ENCODE results near the gene PRCC.
A peak's percentile ranks its signal among the peaks of the same experiment; 100 is the strongest.
"Not testable (repeated sequence)": the region's sequence is repeated elsewhere in the genome, so short reads cannot be mapped to it uniquely, and the experiment has no call there.

The PRCC gene

DNA sequence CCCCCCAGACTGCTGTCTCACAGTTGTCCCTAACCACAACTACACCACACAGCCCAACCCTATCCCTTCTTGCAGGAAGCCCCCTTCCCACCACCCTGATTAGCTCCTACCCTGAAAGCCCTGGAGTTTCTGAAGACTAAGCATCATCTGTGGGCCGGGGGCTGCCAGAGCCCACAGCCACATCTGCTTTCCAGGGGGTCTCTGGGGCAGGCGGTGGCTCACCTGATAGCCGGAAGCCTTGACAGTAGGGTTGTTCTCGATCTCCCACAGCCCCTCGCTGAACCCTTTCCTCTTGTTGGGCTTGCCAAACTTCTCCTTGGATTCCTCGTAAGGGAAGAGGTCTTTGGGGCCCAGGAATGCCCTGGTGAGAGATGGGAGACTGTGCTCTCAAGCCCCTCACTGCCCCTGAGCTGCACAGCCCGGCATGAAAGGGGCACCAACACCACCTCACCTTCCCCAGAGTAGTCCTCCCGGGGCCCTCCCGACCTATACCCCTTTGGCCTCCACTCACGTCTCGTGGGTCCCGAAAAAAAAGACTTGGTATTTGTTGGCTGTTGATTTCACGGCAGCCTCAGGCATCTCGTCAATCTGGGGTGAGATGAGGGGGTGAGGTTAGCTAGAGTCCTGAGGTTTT is 22.4 kb upstream of the PRCC start:
- no peak for DNase-seq

DNA sequence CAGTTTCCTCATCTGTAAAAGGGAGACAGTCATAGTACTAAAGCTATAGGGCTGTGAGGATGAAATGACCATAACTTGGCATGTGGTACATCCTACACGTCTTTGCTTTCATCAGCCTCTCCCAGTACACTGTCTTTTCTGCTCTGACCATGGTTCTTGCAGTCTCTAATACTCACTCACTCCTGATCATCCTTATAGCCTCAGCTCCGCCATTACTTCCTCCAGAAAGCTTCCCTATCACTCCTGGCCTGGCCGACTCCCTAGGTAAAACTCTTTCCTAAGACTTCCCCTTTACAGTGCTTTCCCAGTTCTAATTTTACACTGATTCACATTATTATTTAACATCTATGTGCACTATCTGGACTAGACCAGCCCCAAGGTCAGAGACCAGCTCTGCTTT is 21.5 kb upstream of the PRCC start:
- DNase-seq, result no peak

GRCh38 chr1:156746406-156746727 is 21.0 kb upstream of the PRCC start:
- DNase-seq, result no peak

GRCh38 chr1:156746728-156747631 is 20.4 kb upstream of the PRCC start:
- DNase-seq, result peak in 1 of 2 experiments; percentile 46

DNA sequence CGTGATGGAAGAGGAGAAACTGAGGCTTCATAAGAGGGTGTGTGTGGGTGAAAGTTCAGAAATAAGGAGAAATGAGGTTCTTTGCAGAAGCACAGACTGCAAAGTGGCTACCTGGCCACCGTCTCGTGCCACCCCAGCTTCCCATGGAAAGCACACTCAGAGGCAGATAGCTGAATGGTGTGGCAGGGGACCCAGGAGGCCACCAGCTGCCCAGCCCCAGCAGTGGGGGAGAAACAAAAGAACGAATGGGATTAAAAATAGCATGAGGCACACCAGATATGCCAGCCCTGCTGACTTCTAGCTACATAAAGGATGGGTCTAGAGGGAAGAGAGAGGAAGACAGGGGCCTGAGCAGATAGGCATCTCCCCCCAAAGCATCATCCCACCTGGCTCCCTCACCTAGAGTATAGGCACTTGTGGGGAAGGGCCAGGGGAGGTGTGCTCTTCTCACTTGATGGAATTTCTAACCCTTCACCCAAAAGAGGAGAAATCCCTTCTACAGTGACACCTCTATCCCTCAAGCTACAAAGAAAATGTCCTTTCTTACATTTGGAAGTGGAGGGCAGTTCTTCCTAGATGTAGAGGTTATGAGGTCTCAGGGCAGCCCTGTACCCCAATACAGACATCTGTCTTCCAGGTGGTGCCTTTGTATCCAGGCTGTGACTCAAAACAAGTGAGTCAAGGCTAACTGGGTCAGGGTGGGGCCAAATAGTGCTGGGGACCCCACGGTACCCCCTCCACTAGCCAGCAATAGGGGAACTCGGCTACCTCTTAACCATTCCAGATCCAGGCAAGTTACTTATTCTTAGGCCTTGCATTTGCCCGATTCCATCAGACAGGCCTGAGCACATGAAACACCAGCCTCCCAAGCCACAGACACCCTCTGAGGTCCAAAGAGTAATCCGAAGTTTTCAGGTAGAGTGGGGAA is 19.3 kb upstream of the PRCC start:
- no peak for DNase-seq

GRCh38 chr1:156748670-156749418 is 18.5 kb upstream of the PRCC start:
- DNase-seq, result no peak

- DNase-seq, result no peak
Measured at GRCh38 chr1:156749419-156750118, 17.8 kb upstream of the PRCC start.

GRCh38 chr1:156750191-156750672 is 17.1 kb upstream of the PRCC start:
- DNase-seq, result no peak

DNA sequence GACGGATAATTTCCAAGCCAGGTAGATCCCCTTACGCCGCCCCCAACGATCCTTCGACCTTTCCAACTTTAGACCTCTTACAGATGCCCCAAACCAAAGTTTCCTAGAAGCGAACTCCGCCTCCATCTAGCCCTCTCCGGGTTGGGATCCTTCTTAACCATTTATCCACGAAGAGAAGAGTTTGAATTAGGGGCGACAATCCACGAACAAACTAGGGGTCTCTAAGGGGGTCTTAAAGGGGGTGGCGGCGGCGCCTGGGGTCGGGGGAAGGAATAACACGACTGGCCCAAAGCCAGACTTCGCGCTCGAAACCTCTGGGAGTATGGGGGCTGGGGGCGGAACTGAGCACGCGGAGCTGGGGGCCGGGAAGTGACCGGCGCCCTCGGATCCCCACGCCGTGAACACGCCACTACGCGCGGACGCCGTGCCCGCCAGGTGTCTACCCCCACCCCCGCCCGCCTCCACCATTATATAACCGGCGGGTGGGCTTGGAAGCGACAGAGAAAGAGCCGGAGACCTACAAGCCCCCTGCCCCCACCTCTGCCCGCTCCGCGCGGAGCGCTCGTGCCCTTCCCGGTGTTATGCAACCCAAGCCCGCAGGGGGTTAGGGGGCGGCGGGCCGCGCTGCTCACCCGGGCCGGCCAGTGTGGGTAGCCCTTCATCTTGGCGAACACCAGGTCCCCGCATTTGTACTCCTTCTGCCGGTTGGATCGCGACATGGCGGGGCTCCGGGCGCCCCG is 16.5 kb upstream of the PRCC start:
- no peak for DNase-seq

DNA sequence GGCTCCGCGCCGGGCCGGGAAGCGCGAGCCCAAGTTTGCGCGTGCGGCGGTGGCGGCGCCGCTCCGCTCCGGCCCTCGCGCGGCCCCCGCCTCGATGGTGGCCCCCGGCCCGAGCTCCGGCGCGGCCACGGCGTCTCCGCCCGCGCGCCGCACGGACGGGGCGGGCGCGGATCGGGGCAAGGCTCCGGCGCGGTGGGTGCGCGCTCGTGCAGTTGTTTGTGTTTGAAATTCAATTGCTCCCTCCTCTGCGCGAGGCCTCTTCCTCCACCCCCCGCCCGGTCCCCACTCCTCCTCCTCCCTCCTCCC is 15.9 kb upstream of the PRCC start, which contains the start of gene HDGF:
HDGF (minus strand) TSS at position 225 of the 306 bp plus-strand sequence. CDS start 246 bp downstream, outside the sequence.
- no peak for DNase-seq

DNA sequence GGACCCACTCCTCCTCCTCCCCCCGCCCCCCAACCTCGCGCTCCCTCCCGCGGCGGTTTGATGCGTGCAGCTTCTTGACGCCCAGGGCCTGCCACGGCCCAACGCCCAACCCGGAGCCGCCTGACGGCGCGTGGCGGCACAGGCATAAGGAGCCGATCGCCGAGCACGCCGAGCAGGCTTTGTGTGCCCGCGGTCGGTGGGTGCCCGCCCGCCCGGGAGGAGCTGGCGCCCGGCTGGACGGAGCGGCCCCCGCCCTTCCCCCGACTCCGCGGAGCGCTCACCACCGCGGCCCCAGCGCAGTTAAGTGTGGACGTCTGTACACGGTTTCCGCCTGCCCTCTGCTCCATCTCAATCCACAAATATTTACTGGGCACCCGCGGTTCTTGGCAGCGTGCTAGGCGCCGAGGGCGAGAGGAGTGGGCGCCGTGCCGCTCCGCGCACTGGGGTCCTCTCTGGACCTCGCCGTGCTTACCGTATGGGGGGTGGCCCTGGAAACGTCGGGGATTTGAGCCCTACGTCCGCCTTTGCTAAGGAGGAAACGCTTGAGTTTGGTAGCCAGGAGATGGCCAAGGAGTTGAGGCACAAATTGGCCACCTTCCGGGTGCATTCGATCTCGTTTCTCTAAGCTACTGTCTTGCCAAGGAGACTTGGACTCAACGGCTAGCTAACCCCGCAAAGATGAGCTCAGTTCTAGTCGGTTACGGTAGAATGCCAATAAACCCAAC is 15.4 kb upstream of the PRCC start:
- peak; percentile 75 to 82 for DNase-seq

- no peak for DNase-seq
Measured at GRCh38 chr1:156752843-156753482, 14.4 kb upstream of the PRCC start.

DNA sequence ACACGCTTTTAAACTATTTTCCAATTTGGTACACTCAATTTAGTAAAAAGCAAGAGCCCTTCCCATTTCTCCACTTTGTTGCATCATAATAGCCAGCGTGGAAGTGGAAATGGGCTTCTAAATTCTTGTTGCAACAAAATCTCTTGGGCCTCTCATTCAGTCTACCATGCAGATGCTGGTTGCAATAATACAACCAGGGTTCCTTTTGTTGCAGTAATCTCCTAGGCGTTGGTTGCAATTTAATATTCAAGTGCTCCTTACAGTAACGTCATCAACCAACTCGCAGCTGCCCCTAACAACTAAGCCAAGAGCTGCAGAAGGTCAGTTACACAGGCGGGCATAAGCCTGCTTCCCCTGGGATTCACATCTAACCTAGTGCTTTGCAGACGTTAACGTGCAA is 13.1 kb upstream of the PRCC start:
- no peak for DNase-seq

- no peak for DNase-seq
Measured at GRCh38 chr1:156755527-156755950, 11.8 kb upstream of the PRCC start.

GRCh38 chr1:156756355-156756754 is 11.0 kb upstream of the PRCC start:
- DNase-seq, result no peak

- not testable (repeated sequence) for DNase-seq
Measured at GRCh38 chr1:156757572-156758253, 9.6 kb upstream of the PRCC start.

DNA sequence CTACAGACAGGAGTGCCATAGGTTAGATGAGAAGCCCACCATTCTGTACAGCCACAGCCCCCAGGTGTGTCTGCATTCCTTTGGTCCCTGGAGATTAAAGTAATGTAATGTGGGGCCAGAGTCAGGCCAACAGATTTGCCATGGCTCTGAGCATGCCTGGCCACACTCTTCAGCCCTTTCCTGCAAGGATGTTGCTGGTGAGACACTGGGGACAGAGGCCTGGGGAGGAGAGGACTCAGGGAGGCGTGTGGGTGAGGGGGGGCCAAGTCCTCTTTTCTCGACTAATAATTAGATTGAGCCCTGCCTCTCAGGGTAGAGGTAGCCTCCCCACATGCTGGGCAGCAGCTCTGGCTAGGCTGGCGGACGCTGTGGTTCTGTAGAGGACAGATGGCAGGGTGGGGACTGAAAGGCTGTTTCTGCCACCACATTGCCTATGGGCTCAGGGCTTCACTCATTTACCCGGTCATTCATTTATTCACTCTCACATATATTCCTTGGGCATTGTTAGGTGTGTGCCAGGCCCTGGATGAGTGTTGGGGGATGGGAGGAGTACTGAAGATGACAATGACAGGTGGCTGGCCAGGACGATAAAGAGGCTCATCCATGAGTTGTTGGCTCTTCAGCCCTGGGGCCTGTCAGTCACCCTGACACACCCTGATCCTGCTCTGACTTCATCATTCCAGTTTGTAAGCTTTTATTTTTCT is 7.1 kb upstream of the PRCC start:
- DNase-seq, result peak in 1 of 2 experiments; percentile 45

GRCh38 chr1:156760796-156761104 is 6.6 kb upstream of the PRCC start:
- no peak for DNase-seq

DNA sequence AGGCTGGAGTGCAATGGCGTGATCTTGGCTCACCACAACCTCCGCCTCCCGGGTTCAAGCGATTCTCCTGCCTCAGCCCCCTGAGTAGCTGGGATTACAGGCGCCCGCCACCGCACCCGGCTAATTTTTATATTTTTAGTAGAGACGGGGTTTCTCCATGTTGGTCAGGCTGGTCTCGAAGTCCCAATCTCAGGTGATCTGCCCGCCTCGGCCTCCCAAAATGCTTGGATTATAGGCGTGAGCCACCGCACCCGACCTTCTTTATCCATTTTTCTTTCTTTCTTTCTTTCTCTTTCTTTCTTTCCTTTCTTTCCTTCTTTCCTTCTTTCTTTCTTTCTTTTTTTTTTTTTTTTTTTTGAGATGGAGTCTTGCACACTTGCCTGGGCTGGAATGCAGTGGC is 2.2 kb upstream of the PRCC start:
- not testable (repeated sequence) for DNase-seq

All from cerebellar nuclear complex (tissue), 1 donor.